HL-60/S4 (cell line): Measurements from ENCODE around the gene HNRNPM.
"Not testable (repeated sequence)": the region's sequence is repeated elsewhere in the genome, so short reads cannot be mapped to it uniquely, and the experiment has no call there.

Source experiments
- in situ Hi-C: fragments of 300-500 bp; cut with MboI; formaldehyde crosslinking; loops from 2 replicates; pipeline ENCODE4 v1.14.3; 2022; ENCODE audit warnings: low sequenced_read_pairs

The HNRNPM gene

GRCh38 chr19:8425331-8425730, 19.4 kb upstream of the HNRNPM start:
- in situ Hi-C loops = not testable (repeated sequence)

GRCh38 chr19:8426283-8426682, 18.5 kb upstream of the HNRNPM start:
- in situ Hi-C loops = no loop called here

GRCh38 chr19:8429044-8429443, 15.7 kb upstream of the HNRNPM start:
- in situ Hi-C loops = no loop called here

- in situ Hi-C loops = no loop called here
These were observed 14.9 kb upstream of the HNRNPM start for GRCh38 chr19:8429826-8430225.

- in situ Hi-C loops = no loop called here
These were observed 14.1 kb upstream of the HNRNPM start for GRCh38 chr19:8430650-8431049.

- in situ Hi-C loops = no loop called here
These were observed 6.5 kb upstream of the HNRNPM start for GRCh38 chr19:8438236-8438635.

GRCh38 chr19:8441725-8442544, 2.8 kb upstream of the HNRNPM start:
- in situ Hi-C loops = no loop called here

- in situ Hi-C loops = not testable (repeated sequence)
These were observed 567 bp upstream of the HNRNPM start for GRCh38 chr19:8444140-8444676.

GRCh38 chr19:8445488-8446001, 770 bp downstream of the HNRNPM start:
- in situ Hi-C loops = no loop called here

GRCh38 chr19:8446061-8446709, 1.4 kb downstream of the HNRNPM start:
- in situ Hi-C loops = no loop called here

GRCh38 chr19:8449830-8450229, 5.1 kb downstream of the HNRNPM start:
- in situ Hi-C loops = no loop called here

GRCh38 chr19:8451377-8451776, 6.6 kb downstream of the HNRNPM start:
- in situ Hi-C loops = no loop called here

- in situ Hi-C loops = no loop called here
These were observed 7.1 kb downstream of the HNRNPM start for GRCh38 chr19:8451885-8452284.

GRCh38 chr19:8452446-8453123, 7.8 kb downstream of the HNRNPM start:
- in situ Hi-C loops = no loop called here

GRCh38 chr19:8453616-8454015, 8.8 kb downstream of the HNRNPM start:
- in situ Hi-C loops = no loop called here

GRCh38 chr19:8454218-8454617, 9.4 kb downstream of the HNRNPM start:
- in situ Hi-C loops = no loop called here

- in situ Hi-C loops = no loop called here
These were observed 10.2 kb downstream of the HNRNPM start for GRCh38 chr19:8455018-8455417.

GRCh38 chr19:8456064-8456463, 11.3 kb downstream of the HNRNPM start:
- in situ Hi-C loops = no loop called here

- in situ Hi-C loops = no loop called here
These were observed 12.4 kb downstream of the HNRNPM start for GRCh38 chr19:8457209-8457608.

- in situ Hi-C loops = no loop called here
These were observed 13.1 kb downstream of the HNRNPM start for GRCh38 chr19:8457827-8458226.

- in situ Hi-C loops = no loop called here
These were observed 13.6 kb downstream of the HNRNPM start for GRCh38 chr19:8458380-8458779.
